ENCODE measurements around the gene CCDC85C. TPM values are rescaled to one million over a fixed set of nuclear protein-coding genes. Genes with fewer than 3 reads are reported as not detected.

The CCDC85C gene
- polyA plus RNA-seq, 1 experiment: 7.2 TPM

DNA sequence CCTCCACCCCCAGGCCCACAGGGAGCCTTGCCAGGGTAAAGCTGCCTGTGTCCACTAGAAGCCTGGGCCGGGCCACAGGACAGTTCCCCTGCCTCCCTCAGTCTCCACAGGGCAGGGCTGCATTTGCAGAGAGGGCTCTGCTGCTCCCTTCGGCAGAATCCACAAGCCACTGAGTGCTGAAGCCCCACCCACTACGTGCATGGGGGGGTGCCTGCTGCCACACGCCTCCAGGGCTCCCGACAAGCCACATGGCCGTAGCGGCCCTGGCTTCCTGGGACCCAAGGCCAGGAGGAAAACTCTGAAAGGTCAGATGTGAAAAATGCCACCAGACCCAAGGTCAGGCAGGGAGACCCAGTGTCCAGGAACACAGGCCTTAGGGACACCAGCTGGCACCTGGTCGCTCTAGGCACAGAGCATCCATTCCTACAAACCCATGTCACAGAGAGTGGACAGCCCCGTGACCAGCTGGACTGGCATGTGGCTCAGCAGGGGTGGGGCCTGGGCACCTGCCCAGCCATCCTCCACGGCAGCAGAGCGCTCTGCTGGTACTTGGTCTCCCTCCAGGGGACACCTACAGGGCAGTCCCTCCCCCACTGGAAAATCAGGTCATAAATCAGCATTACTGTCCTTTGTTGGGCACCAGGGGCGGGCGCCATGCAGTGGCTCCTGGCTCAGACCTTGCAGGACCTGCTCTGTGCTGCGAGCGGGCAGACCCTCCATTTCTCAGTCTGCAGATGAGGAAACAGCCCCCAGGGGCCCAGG, 42.9 kb downstream of the CCDC85C start:
- DNase-seq (ENCODE audit: low read depth, low spot score): no peak
- H3K27me3 ChIP-seq (ENCODE audit: control insufficient read depth, insufficient read depth, low read length): no peaks in the 10 kb centered on the region
- no peaks in the 10 kb centered on the region; the same call in none of the 2 replicates for H3K9me3 ChIP-seq (ENCODE audit: control insufficient read depth, insufficient read depth, low read length)
- H3K27ac ChIP-seq (ENCODE audit: low read depth, low read length): no peak overlapping the region
- POLR2A ChIA-PET: no interaction called here
- TF ChIP-seq, protein P1, sequence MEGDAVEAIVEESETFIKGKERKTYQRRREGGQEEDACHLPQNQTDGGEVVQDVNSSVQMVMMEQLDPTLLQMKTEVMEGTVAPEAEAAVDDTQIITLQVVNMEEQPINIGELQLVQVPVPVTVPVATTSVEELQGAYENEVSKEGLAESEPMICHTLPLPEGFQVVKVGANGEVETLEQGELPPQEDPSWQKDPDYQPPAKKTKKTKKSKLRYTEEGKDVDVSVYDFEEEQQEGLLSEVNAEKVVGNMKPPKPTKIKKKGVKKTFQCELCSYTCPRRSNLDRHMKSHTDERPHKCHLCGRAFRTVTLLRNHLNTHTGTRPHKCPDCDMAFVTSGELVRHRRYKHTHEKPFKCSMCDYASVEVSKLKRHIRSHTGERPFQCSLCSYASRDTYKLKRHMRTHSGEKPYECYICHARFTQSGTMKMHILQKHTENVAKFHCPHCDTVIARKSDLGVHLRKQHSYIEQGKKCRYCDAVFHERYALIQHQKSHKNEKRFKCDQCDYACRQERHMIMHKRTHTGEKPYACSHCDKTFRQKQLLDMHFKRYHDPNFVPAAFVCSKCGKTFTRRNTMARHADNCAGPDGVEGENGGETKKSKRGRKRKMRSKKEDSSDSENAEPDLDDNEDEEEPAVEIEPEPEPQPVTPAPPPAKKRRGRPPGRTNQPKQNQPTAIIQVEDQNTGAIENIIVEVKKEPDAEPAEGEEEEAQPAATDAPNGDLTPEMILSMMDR (IDR thresholded peaks at IDR 0.05; ENCODE audit: low read depth, low read length): no peak
- no peak overlapping the region for H3K4me3 ChIP-seq (ENCODE audit: low read depth, low read length)
- CTCF ChIA-PET: no interaction called here

DNA sequence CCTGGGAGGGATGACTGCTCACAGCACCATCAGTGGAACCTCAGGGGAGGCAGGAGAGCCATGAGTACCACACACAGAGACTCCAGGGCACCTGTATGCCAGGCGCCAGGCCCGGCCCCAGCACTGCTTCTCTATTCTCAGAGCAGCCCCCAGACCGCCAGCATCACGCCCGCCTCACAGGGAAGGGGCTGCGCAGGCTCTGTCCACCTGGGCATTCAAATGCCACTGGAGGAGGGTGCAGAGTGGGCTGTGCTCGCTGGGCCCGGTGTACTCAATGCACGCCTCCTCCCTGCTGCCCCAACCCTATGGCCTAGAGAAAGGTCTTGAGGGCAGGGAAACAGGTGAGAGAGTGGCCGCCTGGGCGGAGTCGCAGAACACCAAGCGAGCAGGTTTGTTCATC, 43.6 kb downstream of the CCDC85C start:
- CTCF ChIA-PET: no interaction called here
- Histone ChIP-seq H3K27ac (ENCODE audit: low read depth, low read length) (no peak overlapping the region), H3K27me3 (ENCODE audit: control insufficient read depth, insufficient read depth, low read length) (no peaks in the 10 kb centered on the region), H3K4me3 (ENCODE audit: low read depth, low read length) (no peak overlapping the region), H3K9me3 (ENCODE audit: control insufficient read depth, insufficient read depth, low read length) (no peaks in the 10 kb centered on the region; the same call in none of the 2 replicates)
- TF ChIP-seq, protein P1 (IDR thresholded peaks at IDR 0.05; ENCODE audit: low read depth, low read length): no peak
- no peak for DNase-seq (ENCODE audit: low read depth, low spot score)
- POLR2A ChIA-PET: no interaction called here

DNA sequence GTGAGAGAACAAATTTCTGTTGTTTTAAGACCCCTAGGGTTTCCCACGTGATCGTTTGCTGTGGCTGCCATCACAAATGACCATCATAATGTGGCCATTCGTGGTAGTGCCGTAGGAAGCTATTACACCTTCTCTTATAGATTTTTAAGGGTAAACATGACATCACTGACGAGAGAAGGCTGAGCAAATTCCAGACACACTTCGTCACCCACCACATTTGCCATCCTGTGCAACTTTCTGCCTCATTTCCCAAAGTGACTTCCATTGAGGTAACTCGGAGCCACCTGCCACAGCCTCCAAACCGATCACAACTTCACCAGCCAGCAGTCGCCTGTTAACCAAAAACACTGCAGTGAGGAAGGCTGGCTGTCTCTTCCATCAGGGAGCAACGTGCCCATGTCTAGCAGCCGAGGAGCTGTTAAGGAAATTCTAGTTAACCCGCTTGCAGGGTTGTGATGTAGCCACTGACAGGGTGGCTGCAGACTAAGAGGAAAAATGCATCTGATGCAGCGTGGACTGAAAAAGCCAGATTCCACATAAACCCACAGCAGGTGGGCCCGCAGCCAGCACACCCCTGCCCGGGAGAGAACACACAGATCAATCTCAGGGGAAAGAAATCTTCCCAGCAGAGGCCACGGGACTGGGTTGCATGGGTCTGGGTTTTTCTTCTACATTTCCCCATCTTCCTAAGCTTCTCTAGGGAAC, 44.6 kb downstream of the CCDC85C start:
- ChIA-PET CTCF (no interaction called here), POLR2A (no interaction called here)
- DNase-seq (ENCODE audit: low read depth, low spot score): no peak
- no peaks in the 10 kb centered on the region for H3K27me3 ChIP-seq (ENCODE audit: control insufficient read depth, insufficient read depth, low read length)
- no peak overlapping the region for H3K27ac ChIP-seq (ENCODE audit: low read depth, low read length)
- TF ChIP-seq, protein P1 (IDR thresholded peaks at IDR 0.05; ENCODE audit: low read depth, low read length): no peak
- H3K4me3 ChIP-seq (ENCODE audit: low read depth, low read length): no peak overlapping the region
- H3K9me3 ChIP-seq (ENCODE audit: control insufficient read depth, insufficient read depth, low read length): no peaks in the 10 kb centered on the region; the same call in none of the 2 replicates

DNA sequence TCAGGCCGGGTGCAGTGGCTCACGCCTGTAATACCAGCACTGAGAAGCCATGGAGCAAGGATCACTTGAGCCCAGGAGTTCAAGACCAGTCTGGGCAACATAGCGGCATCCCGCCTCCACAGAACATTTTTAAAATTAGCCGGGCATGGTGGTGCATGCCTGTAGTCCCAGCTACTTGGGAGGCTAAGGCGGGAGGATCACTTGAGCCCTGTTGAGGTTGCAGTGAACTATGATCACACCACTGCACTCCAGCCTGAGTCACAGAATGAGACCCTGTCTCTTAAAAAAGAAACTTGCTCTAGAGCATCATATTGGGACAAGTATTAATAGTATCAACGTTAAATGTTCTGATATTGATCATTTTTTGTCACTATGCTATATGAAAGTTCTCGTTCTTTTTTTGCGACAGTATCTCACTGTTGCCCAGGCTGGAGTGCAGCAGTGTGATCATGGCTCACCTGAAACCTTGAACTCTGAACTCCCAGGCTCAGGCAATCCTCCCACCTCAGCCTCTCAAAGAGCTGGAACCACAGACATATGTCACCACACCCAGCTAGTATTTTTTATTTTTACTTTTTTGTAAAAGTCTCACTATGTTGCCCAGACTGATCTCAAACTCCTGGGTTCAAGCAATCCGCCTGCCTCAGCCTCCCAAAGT, 47.7 kb downstream of the CCDC85C start:
- ChIA-PET POLR2A (no interaction called here), CTCF (no interaction called here)
- Histone ChIP-seq H3K27me3 (ENCODE audit: control insufficient read depth, insufficient read depth, low read length) (no peaks in the 10 kb centered on the region), H3K9me3 (ENCODE audit: control insufficient read depth, insufficient read depth, low read length) (no peaks in the 10 kb centered on the region; the same call in none of the 2 replicates), H3K4me3 (ENCODE audit: low read depth, low read length) (no peak overlapping the region), H3K27ac (ENCODE audit: low read depth, low read length) (no peak overlapping the region)
- DNase-seq (ENCODE audit: low read depth, low spot score): no peak
- TF ChIP-seq, protein P1 (IDR thresholded peaks at IDR 0.05; ENCODE audit: low read depth, low read length): no peak

Measured in AG04450 (cell line).